WTC11 (cell line): Measurements from ENCODE around the gene CEACAM8. TPM values are rescaled to one million over a fixed set of nuclear protein-coding genes. Genes with fewer than 3 reads are reported as not detected.

Experiments used
- ATAC-seq: fragments of 200-7000 bp; cut with Tn5 transposase; 2 replicates; pipeline ENCODE4 v1.10.0; 2021; ENCODE audit warnings: mild to moderate bottlenecking, moderate library complexity
- CTCF ChIA-PET: fragments of 300-600 bp; sonication (Branson Sonifier 250); formaldehyde crosslinking; loops from one replicate; lab custom pipeline; 2021; ENCODE audit warnings: antibody characterized with exemption; lab: Charles Lee
- POLR2A ChIA-PET: fragments of 350-600 bp; sonication (Branson Sonifier 250); formaldehyde crosslinking; loops from one replicate; lab custom pipeline; 2021; ENCODE audit warnings: antibody characterized with exemption; lab: Charles Lee
- DNase-seq: peaks from one replicate; pipeline ENCODE4 v3.0.0; 2021; ENCODE audit warnings: low spot score
- H3K27ac Mint-ChIP-seq: 2 replicates; pipeline ENCODE4 v1.8.0; 2021; ENCODE audit warnings: mixed read lengths
- H3K27me3 Mint-ChIP-seq: 2 replicates; pipeline ENCODE4 v1.8.0; 2021; ENCODE audit warnings: low read depth, mild to moderate bottlenecking, moderate library complexity, mixed read lengths
- H3K36me3 Mint-ChIP-seq: 2 replicates; pipeline ENCODE4 v1.8.0; 2021; ENCODE audit warnings: mixed read lengths
- H3K4me1 Mint-ChIP-seq: 2 replicates; pipeline ENCODE4 v1.8.0; 2022; ENCODE audit warnings: mixed read lengths
- H3K4me3 Mint-ChIP-seq: 2 replicates; pipeline ENCODE4 v1.8.0; 2021; ENCODE audit warnings: mild to moderate bottlenecking, moderate library complexity, mixed read lengths
- H3K9me3 Mint-ChIP-seq: 2 replicates; pipeline ENCODE4 v1.8.0; 2021; ENCODE audit warnings: mixed read lengths
- CREM ChIP-seq: sonication (generic); formaldehyde crosslinking; IDR thresholded peaks from 2 replicates; pipeline ENCODE4 v1.8.1; 2022; ENCODE audit warnings: mild to moderate bottlenecking, missing genetic modification reagents, moderate library complexity
- CTCF ChIP-seq: fragments of 200-600 bp; IDR thresholded peaks from 2 replicates; pipeline ENCODE4 v1.8.0; 2022; ENCODE audit warnings: antibody characterized with exemption
- E2F1 ChIP-seq: sonication (generic); formaldehyde crosslinking; IDR thresholded peaks from 2 replicates; pipeline ENCODE4 v1.8.0; 2022; ENCODE audit warnings: mild to moderate bottlenecking, missing genetic modification reagents
- E2F5 ChIP-seq: sonication (generic); formaldehyde crosslinking; IDR thresholded peaks from 2 replicates; pipeline ENCODE4 v1.8.1; 2022; ENCODE audit warnings: mild to moderate bottlenecking, moderate library complexity, missing genetic modification reagents
- EMX1 ChIP-seq: fragments of 250-450 bp; sonication (Bioruptor Pico); IDR thresholded peaks from 2 replicates; pipeline ENCODE4 v1.8.0; 2021; ENCODE audit warnings: mild to moderate bottlenecking
- ETV6 ChIP-seq: sonication (generic); formaldehyde crosslinking; IDR thresholded peaks from 2 replicates; pipeline ENCODE4 v1.8.1; 2022; ENCODE audit warnings: mild to moderate bottlenecking, missing genetic modification reagents
- FOXK1 ChIP-seq: sonication (generic); formaldehyde crosslinking; IDR thresholded peaks from 2 replicates; pipeline ENCODE4 v1.8.0; 2022; ENCODE audit warnings: mild to moderate bottlenecking, moderate library complexity, missing genetic modification reagents
- GTF2I ChIP-seq: fragments of 250-450 bp; sonication (Bioruptor Pico); conservative IDR thresholded peaks from 2 replicates; pipeline ENCODE4 v1.4.0; 2021; ENCODE audit warnings: mild to moderate bottlenecking
- IRF1 ChIP-seq: sonication (generic); formaldehyde crosslinking; IDR thresholded peaks from 2 replicates; pipeline ENCODE4 v1.8.0; 2023; ENCODE audit warnings: missing genetic modification reagents
- JAZF1 ChIP-seq: fragments of 250-450 bp; sonication (Bioruptor Pico); IDR thresholded peaks from 2 replicates; pipeline ENCODE4 v1.9.0; 2021; ENCODE audit warnings: moderate library complexity, mild to moderate bottlenecking, inconsistent platforms
- KAT7 ChIP-seq: sonication (generic); formaldehyde crosslinking; IDR thresholded peaks from 2 replicates; pipeline ENCODE4 v1.8.1; 2023; ENCODE audit warnings: missing genetic modification reagents, mild to moderate bottlenecking, borderline replicate concordance
- MLX ChIP-seq: sonication (generic); formaldehyde crosslinking; IDR thresholded peaks from 2 replicates; pipeline ENCODE4 v1.8.1; 2023; ENCODE audit warnings: mild to moderate bottlenecking, missing genetic modification reagents, moderate library complexity
- MXD4 ChIP-seq: fragments of 250-450 bp; sonication (Bioruptor Pico); IDR thresholded peaks from 2 replicates; pipeline ENCODE4 v1.8.0; 2021; ENCODE audit warnings: mild to moderate bottlenecking, moderate library complexity, borderline replicate concordance
- NFE2L1 ChIP-seq: sonication (generic); formaldehyde crosslinking; IDR thresholded peaks from 2 replicates; pipeline ENCODE4 v1.8.1; 2023; ENCODE audit warnings: missing genetic modification reagents
- NFYB ChIP-seq: sonication (generic); formaldehyde crosslinking; conservative IDR thresholded peaks from 2 replicates; pipeline ENCODE4 v1.8.0; 2022; ENCODE audit warnings: low read depth, missing genetic modification reagents
- NR3C1 ChIP-seq: sonication (generic); formaldehyde crosslinking; conservative IDR thresholded peaks from 2 replicates; pipeline ENCODE4 v1.8.1; 2023; ENCODE audit warnings: low read depth, mild to moderate bottlenecking, missing genetic modification reagents
- STAT6 ChIP-seq: sonication (generic); formaldehyde crosslinking; conservative IDR thresholded peaks from 2 replicates; pipeline ENCODE4 v1.8.1; 2023; ENCODE audit warnings: mild to moderate bottlenecking, low read depth, missing genetic modification reagents, moderate library complexity
- ZNF219 ChIP-seq: sonication (generic); formaldehyde crosslinking; IDR thresholded peaks from 2 replicates; pipeline ENCODE4 v1.8.0; 2023; ENCODE audit warnings: missing genetic modification reagents, mild to moderate bottlenecking, borderline replicate concordance
- ZNF317 ChIP-seq: sonication (generic); formaldehyde crosslinking; IDR thresholded peaks from 2 replicates; pipeline ENCODE4 v1.8.1; 2023; ENCODE audit warnings: low read depth, mild to moderate bottlenecking, moderate library complexity, missing genetic modification reagents, borderline replicate concordance
- ZNF416 ChIP-seq: fragments of 250-450 bp; sonication (Bioruptor Pico); IDR thresholded peaks from 2 replicates; pipeline ENCODE4 v1.9.0; 2021; ENCODE audit warnings: mild to moderate bottlenecking, inconsistent platforms
- total RNA-seq: library from RNA; stranded (reverse); gene quantifications from 3 replicates; pipeline ENCODE4 v1.2.3, GENCODE V29; 2021
- TF ChIP-seq, protein P1 (sequence below): sonication (generic); formaldehyde crosslinking; IDR thresholded peaks from 2 replicates; pipeline ENCODE4 v1.8.0; 2022; ENCODE audit warnings: mild to moderate bottlenecking, missing genetic modification reagents
- TF ChIP-seq, protein P2 (sequence below): fragments of 250-450 bp; sonication (Bioruptor Pico); IDR thresholded peaks from 2 replicates; pipeline ENCODE4 v1.9.0; 2021; ENCODE audit warnings: mild to moderate bottlenecking

CEACAM8 gene
- total RNA-seq, 1 experiment from 2014 or later: not detected

DNA sequence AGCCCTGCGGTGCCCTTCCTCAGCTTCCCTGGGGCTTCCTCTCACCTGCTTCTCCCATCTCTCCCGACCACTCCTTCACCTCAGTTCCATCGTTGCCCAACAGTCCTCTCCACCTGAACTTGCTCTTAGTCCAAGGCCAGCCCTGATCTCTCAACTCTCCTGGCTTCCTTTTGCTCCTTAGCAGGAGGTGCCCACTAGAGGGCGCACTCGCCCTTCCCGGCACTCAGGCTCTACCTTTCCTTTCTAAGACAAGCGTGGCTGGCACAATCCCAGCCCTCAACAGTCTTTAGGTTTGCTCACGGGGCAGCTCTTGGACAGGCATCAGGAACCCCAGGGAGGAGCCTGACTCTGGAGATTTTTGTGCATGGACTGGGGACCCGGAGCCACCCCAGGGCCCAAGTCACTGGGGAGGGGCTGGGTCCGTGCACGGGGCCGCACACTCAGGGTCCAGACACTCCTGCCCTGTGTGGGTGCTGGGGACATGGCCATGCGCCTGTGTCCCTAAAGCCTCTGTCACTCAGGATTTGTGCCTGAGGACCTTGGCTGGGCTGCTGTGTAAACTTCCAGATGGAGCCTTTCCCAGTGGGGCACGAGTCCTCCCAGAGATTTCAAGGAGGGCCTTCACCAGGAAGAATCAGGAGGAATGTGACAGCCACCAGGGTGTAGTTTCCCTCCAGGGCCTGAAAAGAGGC is 12.1 kb upstream of the CEACAM8 start:
- Mint-ChIP-seq H3K4me3 (no peak overlapping the region), H3K27ac (no peak overlapping the region), H3K27me3 (peaks cover 11% of the 10 kb centered on the region), H3K36me3 (peaks cover 14% of the 10 kb centered on the region), H3K4me1 (peaks cover 4% of the 10 kb centered on the region), H3K9me3 (peaks cover 20% of the 10 kb centered on the region)
- ATAC-seq (peak; percentile 95), DNase-seq (peak; percentile 92)
- ChIA-PET POLR2A (no interaction called here), CTCF (interaction anchor here (0.7 to 3.0 kb wide), 8 partner anchors 11 to 152 kb away, joined by 3 to 18 read pairs (median 4); no protein-coding TSS in a partner anchor)
- TF ChIP-seq NFE2L1 (CRISPR knock-in tag) (no peak), ZNF317 (CRISPR knock-in tag) (peak; percentile 80), CTCF (peak; percentile 92)

- Mint-ChIP-seq H3K4me1 (peaks cover 4% of the 10 kb centered on the region), H3K4me3 (no peak overlapping the region)
- TF ChIP-seq GTF2I (CRISPR knock-in tag): no peak
- TF ChIP-seq NFYB (CRISPR knock-in tag): no peak
- TF ChIP-seq EMX1 (CRISPR knock-in tag): no peak
- TF ChIP-seq FOXK1 (CRISPR knock-in tag): peak; percentile 68
- TF ChIP-seq JAZF1: no peak
- TF ChIP-seq KAT7 (CRISPR knock-in tag): no peak
- TF ChIP-seq MLX: no peak
- TF ChIP-seq NR3C1 (CRISPR knock-in tag): no peak
- TF ChIP-seq ZNF416 (CRISPR knock-in tag): no peak
- TF ChIP-seq ZNF219 (CRISPR knock-in tag): no peak
- TF ChIP-seq, protein P1, sequence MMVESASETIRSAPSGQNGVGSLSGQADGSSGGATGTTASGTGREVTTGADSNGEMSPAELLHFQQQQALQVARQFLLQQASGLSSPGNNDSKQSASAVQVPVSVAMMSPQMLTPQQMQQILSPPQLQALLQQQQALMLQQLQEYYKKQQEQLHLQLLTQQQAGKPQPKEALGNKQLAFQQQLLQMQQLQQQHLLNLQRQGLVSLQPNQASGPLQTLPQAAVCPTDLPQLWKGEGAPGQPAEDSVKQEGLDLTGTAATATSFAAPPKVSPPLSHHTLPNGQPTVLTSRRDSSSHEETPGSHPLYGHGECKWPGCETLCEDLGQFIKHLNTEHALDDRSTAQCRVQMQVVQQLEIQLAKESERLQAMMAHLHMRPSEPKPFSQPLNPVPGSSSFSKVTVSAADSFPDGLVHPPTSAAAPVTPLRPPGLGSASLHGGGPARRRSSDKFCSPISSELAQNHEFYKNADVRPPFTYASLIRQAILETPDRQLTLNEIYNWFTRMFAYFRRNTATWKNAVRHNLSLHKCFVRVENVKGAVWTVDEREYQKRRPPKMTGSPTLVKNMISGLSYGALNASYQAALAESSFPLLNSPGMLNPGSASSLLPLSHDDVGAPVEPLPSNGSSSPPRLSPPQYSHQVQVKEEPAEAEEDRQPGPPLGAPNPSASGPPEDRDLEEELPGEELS: peak; percentile 78; the same call in 1 of the 2 replicates
- TF ChIP-seq MXD4 (CRISPR knock-in tag): no peak
- peak; percentile 58; the same call in 1 of the 2 replicates for TF ChIP-seq IRF1 (CRISPR knock-in tag)
- TF ChIP-seq NFE2L1 (CRISPR knock-in tag): no peak
- no peak for TF ChIP-seq ETV6 (CRISPR knock-in tag)
- TF ChIP-seq, protein P2, sequence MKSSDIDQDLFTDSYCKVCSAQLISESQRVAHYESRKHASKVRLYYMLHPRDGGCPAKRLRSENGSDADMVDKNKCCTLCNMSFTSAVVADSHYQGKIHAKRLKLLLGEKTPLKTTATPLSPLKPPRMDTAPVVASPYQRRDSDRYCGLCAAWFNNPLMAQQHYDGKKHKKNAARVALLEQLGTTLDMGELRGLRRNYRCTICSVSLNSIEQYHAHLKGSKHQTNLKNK: no peak
- TF ChIP-seq ZNF317 (CRISPR knock-in tag): no peak
- no peak for TF ChIP-seq E2F1 (CRISPR knock-in tag)
- no peak for TF ChIP-seq CREM
- no peak for TF ChIP-seq STAT6 (CRISPR knock-in tag)
- TF ChIP-seq E2F5 (CRISPR knock-in tag): no peak
These were observed 7.2 kb upstream of the CEACAM8 start for GRCh38 chr19:42601811-42602443.

More at GRCh38 chr19:42601811-42602443, 7.2 kb upstream of the CEACAM8 start:
- ATAC-seq (peak; percentile 74), DNase-seq (peak; percentile 64)
- Mint-ChIP-seq H3K36me3 (no peaks in the 10 kb centered on the region), H3K27ac (no peak overlapping the region), H3K9me3 (peaks cover 10% of the 10 kb centered on the region), H3K27me3 (peaks cover 18% of the 10 kb centered on the region)
- POLR2A ChIA-PET: interaction anchor here (0.6 kb wide), 1 partner anchor 16 kb away, joined by 3 read pairs; no protein-coding TSS in a partner anchor
- CTCF ChIA-PET: interaction anchor here (1.1 to 1.6 kb wide), 4 partner anchors 33 to 163 kb away, joined by 5 to 6 read pairs (median 6); no protein-coding TSS in a partner anchor
